SK-N-SH (cell line): Measurements from ENCODE around the gene CTCF. TPM values are rescaled to one million over a fixed set of nuclear protein-coding genes. Genes with fewer than 3 reads are reported as not detected.

Experiments used
- CTCF ChIA-PET: fragments of 300-600, 350-600 bp; formaldehyde crosslinking; extraction: SDS; loops from one replicate; lab custom pipeline; 2021; lab: Yijun Ruan, JAX
- POLR2A ChIA-PET: fragments of 350-600 bp; sonication (Branson Sonifier 250); formaldehyde crosslinking; extraction: SDS; loops from one replicate; lab custom pipeline; 2020; ENCODE audit warnings: antibody characterized with exemption, inconsistent platforms; lab: Yijun Ruan, JAX
- DNase-seq: peaks from one replicate; pipeline ENCODE4 v3.0.0; 2012
- H2AFZ ChIP-seq: fragments of 200-600 bp; sonication (generic); 2 replicates; pipeline ENCODE4 v1.8.1; 2016; ENCODE audit warnings: antibody characterized with exemption, mild to moderate bottlenecking, low read depth
- H3F3A ChIP-seq: fragments of 200-600 bp; sonication (generic); replicated peaks from 2 replicates; pipeline ENCODE3; 2016; ENCODE audit warnings: antibody characterized with exemption, mild to moderate bottlenecking; ENCODE audit not compliant: insufficient read depth
- H3K27ac ChIP-seq, 2 experiments: fragments of 200-500 bp in 1 of 2; fragments of 200-600 bp in 1 of 2; sonication (Bioruptor generic) in 1 of 2; sonication (generic), shearing (Covaris generic) in 1 of 2; 2 replicates each; pipeline versions ENCODE4 v1.5.1 to v1.6.1; 2014 to 2016; ENCODE audit warnings: low read depth in 2 of 2, inconsistent platforms in 1 of 2, low read length in 1 of 2, mild to moderate bottlenecking in 1 of 2, mixed read lengths in 1 of 2
- H3K27me3 ChIP-seq: fragments of 200-600 bp; sonication (generic), shearing (Covaris generic); 2 replicates; pipeline ENCODE4 v1.6.1; 2016; ENCODE audit warnings: mixed run types; ENCODE audit not compliant: insufficient read depth
- H3K36me3 ChIP-seq, 2 experiments: fragments of 200-500 bp in 1 of 2; fragments of 200-600 bp in 1 of 2; sonication (Bioruptor generic) in 1 of 2; sonication (generic) in 1 of 2; replicated peaks in 1 of 2; 2 replicates each; pipeline versions ENCODE3 to v1.5.1; 2014 to 2016; ENCODE audit warnings: low read length in 1 of 2, mild to moderate bottlenecking in 1 of 2; ENCODE audit not compliant: insufficient read depth in 2 of 2, control insufficient read depth in 1 of 2
- H3K4me1 ChIP-seq, 2 experiments: fragments of 200-500 bp in 1 of 2; fragments of 200-600 bp in 1 of 2; sonication (Bioruptor generic) in 1 of 2; sonication (generic), shearing (Covaris generic) in 1 of 2; 2 replicates each; pipeline versions ENCODE4 v1.5.1 to v1.6.1; 2014 to 2016; ENCODE audit warnings: low read depth in 1 of 2, low read length in 1 of 2, mixed run types in 1 of 2; ENCODE audit not compliant: insufficient read depth in 2 of 2, control insufficient read depth in 1 of 2
- H3K4me2 ChIP-seq: fragments of 200-600 bp; sonication (generic), shearing (Covaris generic); 2 replicates; pipeline ENCODE4 v1.6.1; 2017; ENCODE audit warnings: mixed run types
- H3K4me3 ChIP-seq, 2 experiments: fragments of 200-500 bp in 1 of 2; fragments of 200-600 bp in 1 of 2; sonication (Bioruptor generic) in 1 of 2; sonication (generic), shearing (Covaris generic) in 1 of 2; 2 replicates each; pipeline versions ENCODE4 v1.5.1 to v1.8.1; 2014 to 2016; ENCODE audit warnings: low read depth in 2 of 2, inconsistent platforms in 1 of 2, low read length in 1 of 2, mild to moderate bottlenecking in 1 of 2, mixed read lengths in 1 of 2, moderate library complexity in 1 of 2
- H3K79me2 ChIP-seq: fragments of 200-600 bp; sonication (generic); 2 replicates; pipeline ENCODE4 v1.8.1; 2017; ENCODE audit warnings: mild to moderate bottlenecking; ENCODE audit not compliant: insufficient read depth
- H3K9ac ChIP-seq: fragments of 200-600 bp; sonication (generic); 2 replicates; pipeline ENCODE4 v1.6.1; 2017; ENCODE audit warnings: mixed run types
- H3K9me2 ChIP-seq: fragments of 200-600 bp; sonication (generic); 2 replicates; pipeline ENCODE4 v1.6.1; 2017; ENCODE audit warnings: mixed run types
- H3K9me3 ChIP-seq: fragments of 200-600 bp; sonication (generic); 2 replicates; pipeline ENCODE4 v1.6.1; 2017; ENCODE audit warnings: mixed run types, mild to moderate bottlenecking, moderate library complexity
- H4K20me1 ChIP-seq: fragments of 200-600 bp; sonication (generic); 2 replicates; pipeline ENCODE4 v1.6.1; 2017; ENCODE audit warnings: mild to moderate bottlenecking, mixed run types; ENCODE audit not compliant: insufficient read depth
- CHD2 ChIP-seq: fragments of 150-350 bp; IDR thresholded peaks from 2 replicates; pipeline ENCODE4 v1.6.1; 2018; ENCODE audit warnings: low read length; ENCODE audit not compliant: partially characterized antibody
- EP300 ChIP-seq, 2 experiments: IDR thresholded peaks; 2 replicates each; pipeline versions ENCODE4 v1.4.0 to v1.6.1; 2012; ENCODE audit warnings: borderline replicate concordance in 1 of 2, low read depth in 1 of 2, low read length in 1 of 2
- FOXJ3 ChIP-seq: sonication (generic); formaldehyde crosslinking; IDR thresholded peaks from 2 replicates; pipeline ENCODE4 v1.5.1; 2020; ENCODE audit warnings: mild to moderate bottlenecking, missing genetic modification reagents
- FOXM1 ChIP-seq: IDR thresholded peaks from 2 replicates; pipeline ENCODE4 v1.4.0; 2012; ENCODE audit warnings: low read depth, mild to moderate bottlenecking
- JUND ChIP-seq: IDR thresholded peaks from 2 replicates; pipeline ENCODE4 v1.4.0; 2012
- MEF2A ChIP-seq: IDR thresholded peaks from 2 replicates; pipeline ENCODE4 v1.4.0; 2012; ENCODE audit warnings: low read depth, borderline replicate concordance
- MXI1 ChIP-seq: IDR thresholded peaks from 2 replicates; pipeline ENCODE4 v1.6.1; 2012; ENCODE audit warnings: mild to moderate bottlenecking, low read depth, low read length, improper control_type of control experiment
- POLR2AphosphoS5 ChIP-seq: IDR thresholded peaks from 2 replicates; pipeline ENCODE4 v1.6.1; 2012; ENCODE audit warnings: low read depth, low read length
- RAD21 ChIP-seq: IDR thresholded peaks from 2 replicates; pipeline ENCODE4 v1.6.1; 2012; ENCODE audit warnings: mild to moderate bottlenecking, low read length
- RCOR1 ChIP-seq: fragments of 150-350 bp; IDR thresholded peaks from 2 replicates; pipeline ENCODE4 v1.6.1; 2017; ENCODE audit warnings: antibody characterized with exemption, low read length
- RFX5 ChIP-seq: IDR thresholded peaks from 2 replicates; pipeline ENCODE4 v1.6.1; 2012; ENCODE audit warnings: mild to moderate bottlenecking, improper control_type of control experiment, low read length
- TCF12 ChIP-seq: IDR thresholded peaks from 2 replicates; pipeline ENCODE4 v1.4.0; 2012
- TEAD4 ChIP-seq: IDR thresholded peaks from 2 replicates; pipeline ENCODE4 v1.4.0; 2012; ENCODE audit warnings: mild to moderate bottlenecking, borderline replicate concordance; ENCODE audit not compliant: insufficient read depth
- YY1 ChIP-seq: IDR thresholded peaks from 2 replicates; pipeline ENCODE4 v1.4.0; 2012; ENCODE audit warnings: low read depth, mild to moderate bottlenecking
- WGBS: methylation state at CpG from one replicate; pipeline ENCODE4 v1.1.6; 2017; ENCODE audit warnings: low lambda C conversion rate; 5-methylcytosine and 5-hydroxymethylcytosine counted together
- polyA plus RNA-seq, 3 experiments: library from polyadenylated mRNA; depleted of rRNA; stranded (reverse); fragments of >200 nt; gene quantifications; 2 replicates each; pipeline ENCODE4 v1.2.3, GENCODE V29; 2012
- TF ChIP-seq, protein P1 (sequence below): IDR thresholded peaks from 2 replicates; pipeline ENCODE4 v1.4.0; 2012; ENCODE audit warnings: low read depth, borderline replicate concordance
- TF ChIP-seq, protein P2 (sequence below): IDR thresholded peaks from 2 replicates; pipeline ENCODE4; 2012
- TF ChIP-seq, protein P3 (sequence below): IDR thresholded peaks from 2 replicates; pipeline ENCODE4 v1.4.0; 2012; ENCODE audit warnings: low read depth

CTCF gene
- polyA plus RNA-seq, 1 of the 3 experiments (the other 2 are of a cell fraction) = 19.6 TPM

DNA sequence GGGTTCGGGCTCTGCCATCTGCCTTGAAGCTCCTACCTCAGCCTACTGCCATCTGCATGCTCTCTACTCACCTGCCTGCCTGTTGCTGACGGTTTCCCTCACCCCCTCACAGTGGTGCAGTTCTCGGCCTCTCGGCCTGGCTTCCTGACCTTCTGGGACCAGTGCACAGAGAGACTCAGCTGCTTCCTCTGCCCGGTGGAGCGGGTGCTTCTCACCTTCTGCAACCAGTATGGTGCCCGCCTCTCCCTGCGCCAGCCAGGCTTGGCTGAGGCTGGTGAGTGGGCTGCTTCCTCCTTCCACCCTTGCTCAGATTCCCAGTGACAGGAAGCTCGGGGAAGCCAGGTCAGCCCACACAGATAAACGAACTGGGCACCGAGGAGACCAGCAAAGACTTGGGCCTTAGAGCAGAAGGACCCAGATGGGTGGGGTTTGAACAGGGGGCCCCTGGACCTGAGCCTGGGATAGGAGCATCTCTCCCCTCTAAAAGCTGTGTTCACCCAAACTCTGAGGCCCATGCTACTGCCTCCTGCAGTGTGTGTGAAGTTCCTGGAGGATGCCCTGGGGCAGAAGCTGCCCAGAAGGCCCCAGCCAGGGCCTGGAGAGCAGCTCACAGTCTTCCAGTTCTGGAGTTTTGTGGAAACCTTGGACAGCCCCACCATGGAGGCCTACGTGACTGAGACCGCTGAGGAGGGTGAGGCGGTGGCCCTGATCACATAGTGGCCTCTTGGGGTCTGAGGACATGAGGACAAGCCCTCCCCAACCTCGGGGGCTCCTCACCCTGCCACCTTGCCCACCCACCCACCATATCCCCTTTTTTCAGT, 17.3 kb upstream of the CTCF start:
- peaks cover 12% of the 10 kb centered on the region for H3F3A ChIP-seq
- 90% methylated on average over 3 of the region's 15 CpGs for WGBS
- no peaks in the 10 kb centered on the region for H3K27me3 ChIP-seq
- H3K9me3 ChIP-seq = no peaks in the 10 kb centered on the region
- H3K36me3 ChIP-seq = peaks cover 34 to 52% of the 10 kb centered on the region in 2 experiments
- no peak overlapping the region for H3K4me3 ChIP-seq
- no peak for DNase-seq
- no peaks in the 10 kb centered on the region for H3K4me1 ChIP-seq
- no peak overlapping the region for H3K27ac ChIP-seq
- ChIA-PET CTCF (interaction anchor here (0.9 to 15.5 kb wide), 11 partner anchors 9 to 123 kb away, joined by 3 to 263 read pairs (median 8); partner anchors contain the start of genes CARMIL2, CTCF and RIPOR1), POLR2A (no interaction called here)
- no peaks in the 10 kb centered on the region for H3K9me2 ChIP-seq
- H3K4me2 ChIP-seq = no peak overlapping the region
- peaks cover 31% of the 10 kb centered on the region for H4K20me1 ChIP-seq
- H3K9ac ChIP-seq = no peak overlapping the region
- TF ChIP-seq POLR2AphosphoS5 (no peak), MXI1 (no peak), RAD21 (no peak), YY1 (no peak), RCOR1 (no peak), RFX5 (no peak), MEF2A (no peak), CHD2 (no peak), JUND (no peak), EP300 (IDR thresholded peaks at IDR 0.05; ENCODE audit: borderline replicate concordance in 1 of 2, low read depth in 1 of 2, low read length in 1 of 2) (no peak), FOXJ3 (CRISPR knock-in tag) (no peak), TEAD4 (no peak), TCF12 (no peak), FOXM1 (no peak)
- TF ChIP-seq, protein P1, sequence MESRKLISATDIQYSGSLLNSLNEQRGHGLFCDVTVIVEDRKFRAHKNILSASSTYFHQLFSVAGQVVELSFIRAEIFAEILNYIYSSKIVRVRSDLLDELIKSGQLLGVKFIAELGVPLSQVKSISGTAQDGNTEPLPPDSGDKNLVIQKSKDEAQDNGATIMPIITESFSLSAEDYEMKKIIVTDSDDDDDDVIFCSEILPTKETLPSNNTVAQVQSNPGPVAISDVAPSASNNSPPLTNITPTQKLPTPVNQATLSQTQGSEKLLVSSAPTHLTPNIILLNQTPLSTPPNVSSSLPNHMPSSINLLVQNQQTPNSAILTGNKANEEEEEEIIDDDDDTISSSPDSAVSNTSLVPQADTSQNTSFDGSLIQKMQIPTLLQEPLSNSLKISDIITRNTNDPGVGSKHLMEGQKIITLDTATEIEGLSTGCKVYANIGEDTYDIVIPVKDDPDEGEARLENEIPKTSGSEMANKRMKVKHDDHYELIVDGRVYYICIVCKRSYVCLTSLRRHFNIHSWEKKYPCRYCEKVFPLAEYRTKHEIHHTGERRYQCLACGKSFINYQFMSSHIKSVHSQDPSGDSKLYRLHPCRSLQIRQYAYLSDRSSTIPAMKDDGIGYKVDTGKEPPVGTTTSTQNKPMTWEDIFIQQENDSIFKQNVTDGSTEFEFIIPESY = no peak
- TF ChIP-seq, protein P2, sequence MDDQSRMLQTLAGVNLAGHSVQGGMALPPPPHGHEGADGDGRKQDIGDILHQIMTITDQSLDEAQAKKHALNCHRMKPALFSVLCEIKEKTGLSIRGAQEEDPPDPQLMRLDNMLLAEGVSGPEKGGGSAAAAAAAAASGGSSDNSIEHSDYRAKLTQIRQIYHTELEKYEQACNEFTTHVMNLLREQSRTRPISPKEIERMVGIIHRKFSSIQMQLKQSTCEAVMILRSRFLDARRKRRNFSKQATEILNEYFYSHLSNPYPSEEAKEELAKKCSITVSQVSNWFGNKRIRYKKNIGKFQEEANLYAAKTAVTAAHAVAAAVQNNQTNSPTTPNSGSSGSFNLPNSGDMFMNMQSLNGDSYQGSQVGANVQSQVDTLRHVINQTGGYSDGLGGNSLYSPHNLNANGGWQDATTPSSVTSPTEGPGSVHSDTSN = no peak
- TF ChIP-seq, protein P3, sequence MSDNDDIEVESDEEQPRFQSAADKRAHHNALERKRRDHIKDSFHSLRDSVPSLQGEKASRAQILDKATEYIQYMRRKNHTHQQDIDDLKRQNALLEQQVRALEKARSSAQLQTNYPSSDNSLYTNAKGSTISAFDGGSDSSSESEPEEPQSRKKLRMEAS = no peak
- no peak overlapping the region for H2AFZ ChIP-seq
- H3K79me2 ChIP-seq = peaks cover 10% of the 10 kb centered on the region; the same call in 1 of the 2 replicates
